GM23338 (cell line): ENCODE results near the gene RANBP6.
A peak's percentile ranks its signal among the peaks of the same experiment; 100 is the strongest.

Experiments
- CREB1 ChIP-seq: fragments of 250-450 bp; sonication (Bioruptor Pico); IDR thresholded peaks from 2 replicates; pipeline ENCODE4 v1.5.0; 2020; ENCODE audit warnings: low read depth, mild to moderate bottlenecking, moderate library complexity
- CTCF ChIP-seq, 2 experiments: fragments of 200-600 bp in 1 of 2; sonication (generic) in 1 of 2; conservative IDR thresholded peaks; 2 replicates each; pipeline versions ENCODE4 v1.5.1 to v1.6.1; 2016 to 2017; ENCODE audit warnings: antibody characterized with exemption in 2 of 2, low read depth in 2 of 2, mild to moderate bottlenecking in 2 of 2, moderate library complexity in 1 of 2
- EZH2 ChIP-seq: fragments of 200-600 bp; sonication (generic); IDR thresholded peaks from one replicate; pipeline ENCODE4 v1.8.0; 2017; ENCODE audit warnings: antibody characterized with exemption, mild to moderate bottlenecking, low read depth; ENCODE audit not compliant: unreplicated experiment
- EZH2phosphoT487 ChIP-seq: fragments of 200-600 bp; sonication (generic); IDR thresholded peaks from one replicate; pipeline ENCODE4 v1.8.1; 2018; ENCODE audit warnings: antibody characterized with exemption; ENCODE audit not compliant: unreplicated experiment
- JUNB ChIP-seq: IDR thresholded peaks from one replicate; pipeline ENCODE4 v1.6.1; 2016; ENCODE audit warnings: antibody characterized with exemption; ENCODE audit not compliant: unreplicated experiment
- POLR2AphosphoS5 ChIP-seq: IDR thresholded peaks from 2 replicates; pipeline ENCODE4 v1.6.1; 2016; ENCODE audit warnings: antibody characterized with exemption, low read depth
- REST ChIP-seq: IDR thresholded peaks from one replicate; pipeline ENCODE4 v1.6.1; 2018; ENCODE audit warnings: antibody characterized with exemption; ENCODE audit not compliant: unreplicated experiment
- STAT1 ChIP-seq: IDR thresholded peaks from one replicate; pipeline ENCODE4 v1.6.1; 2016; ENCODE audit warnings: antibody characterized with exemption; ENCODE audit not compliant: unreplicated experiment
- ZNF114 ChIP-seq: fragments of 250-450 bp; sonication (Bioruptor Pico); IDR thresholded peaks from 2 replicates; pipeline ENCODE4 v1.5.0; 2020; ENCODE audit warnings: mild to moderate bottlenecking, moderate library complexity
- ZNF331 ChIP-seq: fragments of 250-450 bp; sonication (Bioruptor Pico); IDR thresholded peaks from 2 replicates; pipeline ENCODE4 v1.5.0; 2020; ENCODE audit warnings: low read depth, mild to moderate bottlenecking, moderate library complexity

GRCh38 chr9:6008169-6008979 is 7.0 kb downstream of the RANBP6 start:
- TF ChIP-seq CREB1 (CRISPR knock-in tag) (peak; percentile 93), EZH2 (no peak), CTCF (conservative IDR thresholded peaks at IDR 0.05; ENCODE audit: low read depth in 2 of 2) (no peak), POLR2AphosphoS5 (peak; percentile 67), REST (no peak), EZH2phosphoT487 (no peak), ZNF114 (CRISPR knock-in tag) (no peak), STAT1 (no peak), ZNF331 (no peak), JUNB (no peak)
